Measurements from ENCODE around the gene RBM23. TPM values are rescaled to one million over a fixed set of nuclear protein-coding genes. Genes with fewer than 3 reads are reported as not detected.

The RBM23 gene
- polyA plus RNA-seq, 2 of the 4 experiments (the other 2 are of a cell fraction): 65.8 to 68.0 TPM

DNA sequence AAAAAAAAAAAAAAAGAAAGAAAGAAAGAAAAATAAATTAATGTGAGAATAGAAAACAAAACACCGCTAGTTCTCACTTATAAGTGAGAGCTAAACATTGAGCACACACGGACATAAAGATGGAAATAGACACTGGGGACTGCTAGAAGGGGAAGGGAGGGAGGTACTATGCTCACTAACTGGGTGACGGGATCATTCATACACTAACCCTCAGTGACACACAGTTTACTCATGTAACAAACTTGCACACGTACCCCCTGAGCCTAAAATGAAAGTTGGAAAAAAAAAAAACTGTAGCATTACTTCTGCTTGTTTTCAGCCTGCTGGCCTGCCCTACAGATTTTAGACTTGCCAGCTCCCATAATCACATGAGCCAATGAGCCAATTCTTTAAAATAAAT, 20.7 kb upstream of the RBM23 start (continued):
- TF ChIP-seq HOXB13 (CRISPR knock-in tag; IDR thresholded peaks at IDR 0.05; ENCODE audit: low read depth): no peak
- TF ChIP-seq, protein P1, sequence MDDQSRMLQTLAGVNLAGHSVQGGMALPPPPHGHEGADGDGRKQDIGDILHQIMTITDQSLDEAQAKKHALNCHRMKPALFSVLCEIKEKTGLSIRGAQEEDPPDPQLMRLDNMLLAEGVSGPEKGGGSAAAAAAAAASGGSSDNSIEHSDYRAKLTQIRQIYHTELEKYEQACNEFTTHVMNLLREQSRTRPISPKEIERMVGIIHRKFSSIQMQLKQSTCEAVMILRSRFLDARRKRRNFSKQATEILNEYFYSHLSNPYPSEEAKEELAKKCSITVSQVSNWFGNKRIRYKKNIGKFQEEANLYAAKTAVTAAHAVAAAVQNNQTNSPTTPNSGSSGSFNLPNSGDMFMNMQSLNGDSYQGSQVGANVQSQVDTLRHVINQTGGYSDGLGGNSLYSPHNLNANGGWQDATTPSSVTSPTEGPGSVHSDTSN (IDR thresholded peaks at IDR 0.05): no peak
- no peak for TF ChIP-seq RCOR1 (IDR thresholded peaks at IDR 0.05; ENCODE audit: low read depth, low read length)
- TF ChIP-seq, protein P2, sequence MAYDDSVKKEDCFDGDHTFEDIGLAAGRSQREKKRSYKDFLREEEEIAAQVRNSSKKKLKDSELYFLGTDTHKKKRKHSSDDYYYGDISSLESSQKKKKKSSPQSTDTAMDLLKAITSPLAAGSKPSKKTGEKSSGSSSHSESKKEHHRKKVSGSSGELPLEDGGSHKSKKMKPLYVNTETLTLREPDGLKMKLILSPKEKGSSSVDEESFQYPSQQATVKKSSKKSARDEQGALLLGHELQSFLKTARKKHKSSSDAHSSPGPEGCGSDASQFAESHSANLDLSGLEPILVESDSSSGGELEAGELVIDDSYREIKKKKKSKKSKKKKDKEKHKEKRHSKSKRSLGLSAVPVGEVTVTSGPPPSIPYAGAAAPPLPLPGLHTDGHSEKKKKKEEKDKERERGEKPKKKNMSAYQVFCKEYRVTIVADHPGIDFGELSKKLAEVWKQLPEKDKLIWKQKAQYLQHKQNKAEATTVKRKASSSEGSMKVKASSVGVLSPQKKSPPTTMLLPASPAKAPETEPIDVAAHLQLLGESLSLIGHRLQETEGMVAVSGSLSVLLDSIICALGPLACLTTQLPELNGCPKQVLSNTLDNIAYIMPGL (CRISPR knock-in tag; IDR thresholded peaks at IDR 0.05; ENCODE audit: borderline replicate concordance): no peak
- TF ChIP-seq POLR2AphosphoS2 (conservative IDR thresholded peaks at IDR 0.05; ENCODE audit: low read length): no peak

DNA sequence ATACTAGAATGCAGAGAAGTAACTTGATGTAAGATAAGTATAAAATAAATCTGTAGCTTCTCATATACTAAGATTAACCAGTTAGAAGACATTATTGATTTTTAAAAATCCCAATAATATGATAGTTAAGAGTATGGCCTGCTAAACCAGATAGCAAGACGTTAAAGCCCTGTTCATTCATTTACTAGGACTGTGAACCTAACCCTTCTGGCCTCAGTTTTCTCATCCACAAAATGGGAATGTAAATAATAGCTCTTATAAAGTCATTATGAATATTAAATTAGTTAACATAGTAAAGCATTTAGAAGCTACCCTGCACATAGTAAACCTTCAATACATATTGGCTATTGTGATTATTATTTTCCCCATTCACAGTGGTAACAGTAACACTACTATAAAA, 16.2 kb upstream of the RBM23 start:
- Histone ChIP-seq H3K4me2 (no peak overlapping the region), H3K9me3 (no peaks in the 10 kb centered on the region), H3K4me3 (no peak overlapping the region), H3K4me1 (no peaks in the 10 kb centered on the region), H3K27ac (no peak overlapping the region)
- ChIA-PET POLR2A (no interaction called here), CTCF (interaction anchor here (0.8 to 3.5 kb wide), 11 partner anchors 8 to 123 kb away, joined by 3 to 15 read pairs (median 4); no protein-coding TSS in a partner anchor)
- no peak for ATAC-seq
- WGBS (ENCODE audit: missing lambda C conversion rate): 76% methylated on average over 1 of the region's 1 CpG
- DNase-seq (ENCODE audit: low read depth in 1 of 2, low spot score in 1 of 2): no peak
- no peak for TF ChIP-seq EHF (CRISPR knock-in tag; IDR thresholded peaks at IDR 0.05)
- FAIRE-seq: no peak

DNA sequence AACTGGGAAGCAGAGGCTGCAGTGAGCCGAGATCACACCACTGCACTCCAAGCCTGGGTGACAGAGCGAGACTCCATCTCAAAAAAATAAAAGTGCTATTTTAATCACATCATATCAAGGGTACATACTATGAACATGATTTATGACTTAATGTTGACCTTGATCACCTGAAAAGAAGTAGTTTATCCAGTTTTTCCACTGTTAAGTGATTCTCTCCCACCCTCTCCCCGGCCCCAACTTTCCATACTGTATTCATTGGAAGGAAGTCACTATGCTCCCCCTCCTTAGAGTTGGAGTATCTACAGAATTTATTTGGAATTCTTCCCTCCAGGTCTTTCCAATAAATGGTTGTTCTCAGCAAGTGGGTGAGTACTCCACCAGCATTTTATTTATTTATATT, 13.2 kb upstream of the RBM23 start:
- peaks cover 13% of the 10 kb centered on the region for H3K4me1 ChIP-seq
- H3K4me2 ChIP-seq: no peak overlapping the region
- ATAC-seq (no peak), DNase-seq (ENCODE audit: low read depth in 1 of 2, low spot score in 1 of 2) (no peak), FAIRE-seq (no peak)
- no peak overlapping the region for H3K4me3 ChIP-seq
- H3K27ac ChIP-seq: no peak overlapping the region
- POLR2A ChIA-PET: no interaction called here
- TF ChIP-seq MAZ (IDR thresholded peaks at IDR 0.05; ENCODE audit: borderline replicate concordance, low read depth, low read length): no peak
- no peak for TF ChIP-seq ZNF302 (CRISPR knock-in tag; IDR thresholded peaks at IDR 0.05)
- TF ChIP-seq FOSL2 (IDR thresholded peaks at IDR 0.05): no peak
- no peak for TF ChIP-seq FOSL2 (CRISPR knock-in tag; IDR thresholded peaks at IDR 0.05)
- no peak for TF ChIP-seq RAD21 (conservative IDR thresholded peaks at IDR 0.05 in 1 of 2, IDR thresholded peaks at IDR 0.05 in 1 of 2)
- TF ChIP-seq, protein P1 (IDR thresholded peaks at IDR 0.05): no peak
- TF ChIP-seq, protein P3, sequence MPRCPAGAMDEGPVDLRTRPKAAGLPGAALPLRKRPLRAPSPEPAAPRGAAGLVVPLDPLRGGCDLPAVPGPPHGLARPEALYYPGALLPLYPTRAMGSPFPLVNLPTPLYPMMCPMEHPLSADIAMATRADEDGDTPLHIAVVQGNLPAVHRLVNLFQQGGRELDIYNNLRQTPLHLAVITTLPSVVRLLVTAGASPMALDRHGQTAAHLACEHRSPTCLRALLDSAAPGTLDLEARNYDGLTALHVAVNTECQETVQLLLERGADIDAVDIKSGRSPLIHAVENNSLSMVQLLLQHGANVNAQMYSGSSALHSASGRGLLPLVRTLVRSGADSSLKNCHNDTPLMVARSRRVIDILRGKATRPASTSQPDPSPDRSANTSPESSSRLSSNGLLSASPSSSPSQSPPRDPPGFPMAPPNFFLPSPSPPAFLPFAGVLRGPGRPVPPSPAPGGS (IDR thresholded peaks at IDR 0.05): no peak
- TF ChIP-seq, protein P4, sequence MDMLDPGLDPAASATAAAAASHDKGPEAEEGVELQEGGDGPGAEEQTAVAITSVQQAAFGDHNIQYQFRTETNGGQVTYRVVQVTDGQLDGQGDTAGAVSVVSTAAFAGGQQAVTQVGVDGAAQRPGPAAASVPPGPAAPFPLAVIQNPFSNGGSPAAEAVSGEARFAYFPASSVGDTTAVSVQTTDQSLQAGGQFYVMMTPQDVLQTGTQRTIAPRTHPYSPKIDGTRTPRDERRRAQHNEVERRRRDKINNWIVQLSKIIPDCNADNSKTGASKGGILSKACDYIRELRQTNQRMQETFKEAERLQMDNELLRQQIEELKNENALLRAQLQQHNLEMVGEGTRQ (IDR thresholded peaks at IDR 0.05): no peak
- no peak for TF ChIP-seq HEYL (CRISPR knock-in tag; IDR thresholded peaks at IDR 0.05)
- TF ChIP-seq, protein P2 (CRISPR knock-in tag; IDR thresholded peaks at IDR 0.05; ENCODE audit: borderline replicate concordance): no peak
- 92% methylated on average over 3 of the region's 3 CpGs for WGBS (ENCODE audit: missing lambda C conversion rate)
- H3K9me3 ChIP-seq: no peaks in the 10 kb centered on the region
- CTCF ChIA-PET: interaction anchor here (0.7 to 4.5 kb wide), 5 partner anchors 11 to 198 kb away, joined by 3 to 83 read pairs (median 44); partner anchors contain the start of genes CDH24 and RBM23
